Muscle layer of colon (tissue), 2 donors: ENCODE measurements around the gene ATP11A.
"Not testable (repeated sequence)": the region's sequence is repeated elsewhere in the genome, so short reads cannot be mapped to it uniquely, and the experiment has no call there.

Experiments used
- H3K27ac ChIP-seq: one replicate; pipeline ENCODE4 v1.7.0; 2013; ENCODE audit warnings: low read depth, mild to moderate bottlenecking, low read length, moderate library complexity
- H3K27me3 ChIP-seq, 2 donors: one replicate each; pipeline ENCODE4 v1.7.0; 2013; ENCODE audit warnings: low read length in 2 of 2, mild to moderate bottlenecking in 2 of 2; ENCODE audit not compliant: insufficient read depth in 2 of 2, control insufficient read depth in 1 of 2
- H3K36me3 ChIP-seq: one replicate; pipeline ENCODE4 v1.7.0; 2013; ENCODE audit warnings: mild to moderate bottlenecking, low read length; ENCODE audit not compliant: insufficient read depth
- H3K4me1 ChIP-seq: one replicate; pipeline ENCODE4 v1.7.0; 2013; ENCODE audit warnings: mild to moderate bottlenecking, low read length; ENCODE audit not compliant: insufficient read depth
- H3K4me3 ChIP-seq, 2 donors: one replicate each; pipeline ENCODE4 v1.7.0; 2013; ENCODE audit warnings: low read length in 2 of 2, low read depth in 1 of 2, mild to moderate bottlenecking in 1 of 2, moderate library complexity in 1 of 2
- H3K9ac ChIP-seq: one replicate; pipeline ENCODE4 v1.7.0; 2013; ENCODE audit warnings: low read length
- H3K9me3 ChIP-seq: one replicate; pipeline ENCODE4 v1.7.0; 2013; ENCODE audit warnings: mild to moderate bottlenecking, low read length
- donor health status: abdominal sarcoma.
- donor health status: Adenocarcinoma of cecum.

Gene ATP11A

DNA sequence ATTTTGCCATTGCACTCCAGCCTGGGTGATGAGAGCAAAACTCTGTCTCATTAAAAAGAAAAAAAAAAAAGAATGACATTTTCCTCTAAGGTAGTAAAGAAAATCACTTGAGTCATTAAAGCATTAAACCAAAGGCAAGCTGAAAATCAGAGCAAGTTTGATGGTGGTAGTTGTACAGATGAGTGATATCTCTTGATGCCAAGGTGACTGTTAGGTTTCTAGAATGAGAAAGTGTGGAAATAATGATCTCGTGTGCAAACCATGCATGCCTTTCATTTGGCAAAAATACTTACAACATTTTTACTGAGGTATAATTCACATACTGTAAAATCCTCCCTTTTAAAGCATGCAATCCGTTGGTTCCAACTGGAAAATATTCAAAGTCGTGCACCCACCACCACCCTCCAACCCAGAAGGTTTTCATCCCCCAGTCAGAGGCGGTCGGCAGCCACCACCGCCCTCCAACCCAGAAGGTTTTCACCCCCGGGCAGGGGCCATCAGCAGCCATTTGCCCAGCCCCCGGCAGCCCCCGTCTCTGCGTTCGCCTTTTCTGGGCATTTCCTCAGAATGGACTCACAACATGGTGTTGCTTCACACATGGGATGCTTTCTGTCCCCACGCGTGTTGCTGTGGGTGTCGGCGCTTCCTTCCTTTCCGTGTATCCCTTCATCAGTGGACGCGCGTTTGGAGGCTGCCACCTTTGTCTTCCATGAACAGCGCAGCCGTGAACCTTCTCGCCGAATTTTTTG, 90.2 kb downstream of the ATP11A start:
- Histone ChIP-seq H3K4me1 (peaks cover 29% of the 10 kb centered on the region), H3K36me3 (no peaks in the 10 kb centered on the region), H3K9me3 (no peaks in the 10 kb centered on the region), H3K4me3 (no peak overlapping the region), H3K27me3 (no peaks in the 10 kb centered on the region), H3K9ac (no peak overlapping the region), H3K27ac (no peak overlapping the region)

DNA sequence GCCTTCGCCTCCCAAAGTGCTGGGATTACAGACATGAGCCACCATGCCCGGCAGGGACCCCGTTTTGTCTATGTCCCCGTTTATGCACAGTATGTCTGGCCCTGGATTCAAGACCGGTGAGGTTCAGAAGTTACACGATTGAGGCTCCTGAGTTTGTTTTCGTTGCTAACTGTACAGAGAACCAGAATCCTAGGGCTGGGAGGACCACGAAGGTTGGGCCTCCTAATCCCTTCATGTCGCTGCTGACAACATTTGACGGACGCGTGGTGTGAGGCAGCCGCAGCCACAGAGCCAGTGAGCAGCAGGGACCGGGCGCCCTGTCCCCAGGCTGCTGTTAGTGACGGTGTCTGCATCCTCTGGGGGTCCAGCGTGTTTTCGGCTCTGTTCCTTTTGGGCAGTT, 91.4 kb downstream of the ATP11A start:
- peaks cover 5% of the 10 kb centered on the region for H3K36me3 ChIP-seq
- H3K27me3 ChIP-seq: no peaks in the 10 kb centered on the region
- H3K9me3 ChIP-seq: no peaks in the 10 kb centered on the region
- H3K9ac ChIP-seq: no peak overlapping the region
- H3K27ac ChIP-seq: no peak overlapping the region
- no peak overlapping the region for H3K4me3 ChIP-seq
- peaks cover 29% of the 10 kb centered on the region for H3K4me1 ChIP-seq

DNA sequence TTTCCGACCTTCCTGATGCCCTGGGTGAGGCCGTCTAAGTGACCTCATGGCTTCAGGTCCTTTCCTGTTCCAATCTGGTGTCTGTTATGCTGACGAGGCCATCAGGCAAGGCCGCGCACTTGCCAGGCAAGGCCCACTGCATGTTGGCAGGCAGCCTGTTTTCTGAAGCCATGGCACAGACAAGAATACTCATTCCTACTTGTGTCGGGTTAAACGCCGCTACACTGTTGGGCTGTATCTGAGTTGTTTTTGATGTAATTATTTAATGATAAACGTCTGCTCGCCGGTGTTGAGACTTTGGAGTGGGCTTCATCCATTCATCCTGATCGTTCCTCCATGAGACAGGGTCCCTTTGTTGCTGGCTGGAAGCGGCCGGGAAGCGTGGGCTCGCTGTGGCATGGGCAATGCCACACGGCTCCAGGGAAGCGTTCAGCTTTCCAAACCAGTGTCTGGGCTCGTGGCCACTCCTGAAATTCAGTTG, 92.1 kb downstream of the ATP11A start:
- Histone ChIP-seq H3K4me1 (peaks cover 29% of the 10 kb centered on the region), H3K4me3 (no peak overlapping the region), H3K9me3 (no peaks in the 10 kb centered on the region), H3K36me3 (peaks cover 5% of the 10 kb centered on the region), H3K9ac (no peak overlapping the region), H3K27ac (peak overlapping the region; percentile 27), H3K27me3 (no peaks in the 10 kb centered on the region)

DNA sequence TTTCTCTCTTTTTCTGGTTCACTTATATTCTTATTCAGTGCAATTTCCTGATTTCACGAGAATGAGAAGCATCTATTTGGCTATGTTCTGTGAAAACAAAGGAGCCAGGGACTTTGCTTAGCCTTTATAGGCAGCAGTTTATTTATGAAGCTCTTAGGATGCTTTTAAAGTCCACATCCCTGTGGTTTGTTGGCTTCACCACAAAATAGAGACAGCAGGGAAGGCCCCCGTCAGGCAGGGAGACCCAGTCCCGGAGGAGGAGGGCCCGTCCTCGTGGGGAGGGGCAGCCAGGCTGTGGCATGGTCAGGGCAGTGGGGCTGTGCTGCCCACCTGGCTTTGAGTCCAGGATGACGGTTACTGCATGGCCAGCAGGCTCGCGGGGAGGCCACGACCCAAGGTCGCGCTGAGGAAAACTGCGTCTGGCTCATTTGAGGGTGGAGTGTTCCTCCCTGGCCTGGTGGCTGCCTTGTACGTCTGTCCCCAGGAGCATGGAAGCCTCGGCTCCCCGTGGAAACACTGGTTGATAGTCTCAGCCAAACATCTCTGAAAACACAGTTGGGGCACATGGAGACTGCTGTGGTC, 92.7 kb downstream of the ATP11A start:
- peaks cover 29% of the 10 kb centered on the region for H3K4me1 ChIP-seq
- H3K9me3 ChIP-seq: no peaks in the 10 kb centered on the region
- H3K36me3 ChIP-seq: peaks cover 5% of the 10 kb centered on the region
- H3K9ac ChIP-seq: no peak overlapping the region
- peak overlapping the region; percentile 27 for H3K27ac ChIP-seq
- no peaks in the 10 kb centered on the region for H3K27me3 ChIP-seq
- no peak overlapping the region for H3K4me3 ChIP-seq

DNA sequence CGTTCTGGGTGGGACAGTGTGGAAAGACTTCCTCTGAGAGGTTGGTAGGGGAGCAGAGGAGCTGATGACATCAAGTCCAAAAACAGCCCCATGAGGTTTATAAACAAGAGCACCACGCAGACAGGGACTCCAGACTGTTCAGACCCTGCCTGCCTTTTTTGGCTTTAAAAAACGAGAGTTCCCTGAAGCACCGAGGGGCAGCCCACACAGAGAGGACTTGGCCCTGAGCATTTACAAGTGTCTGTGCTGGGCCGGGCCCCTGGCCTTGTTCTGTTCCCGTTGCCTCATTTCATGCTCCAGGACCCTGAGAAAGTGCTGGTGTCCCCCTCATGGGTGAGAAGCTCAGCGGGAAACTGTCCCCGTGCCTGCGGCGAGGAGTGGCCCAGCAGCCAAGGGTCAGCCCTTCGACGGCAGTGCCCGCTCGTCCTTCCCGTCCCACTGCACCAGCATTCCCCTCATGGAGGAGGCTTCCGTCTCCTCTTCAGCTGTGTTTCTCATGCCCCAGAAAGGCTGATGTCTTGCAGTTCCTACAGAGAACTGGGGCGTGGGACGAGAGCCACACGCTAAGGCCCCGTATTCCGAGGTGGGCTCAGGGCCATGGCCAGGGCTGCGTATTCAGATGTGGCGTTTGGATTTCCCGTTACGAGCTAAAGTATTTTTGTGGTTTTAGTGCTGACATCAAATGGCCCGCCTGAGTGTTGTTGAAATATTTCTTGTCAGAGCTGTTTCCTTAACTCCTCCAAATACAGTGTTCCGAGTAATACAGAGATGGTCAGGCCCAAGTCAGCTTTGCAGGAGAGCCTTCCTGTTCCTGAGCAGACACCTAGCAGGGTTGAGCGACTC, 93.5 kb downstream of the ATP11A start:
- H3K9me3 ChIP-seq: no peaks in the 10 kb centered on the region

DNA sequence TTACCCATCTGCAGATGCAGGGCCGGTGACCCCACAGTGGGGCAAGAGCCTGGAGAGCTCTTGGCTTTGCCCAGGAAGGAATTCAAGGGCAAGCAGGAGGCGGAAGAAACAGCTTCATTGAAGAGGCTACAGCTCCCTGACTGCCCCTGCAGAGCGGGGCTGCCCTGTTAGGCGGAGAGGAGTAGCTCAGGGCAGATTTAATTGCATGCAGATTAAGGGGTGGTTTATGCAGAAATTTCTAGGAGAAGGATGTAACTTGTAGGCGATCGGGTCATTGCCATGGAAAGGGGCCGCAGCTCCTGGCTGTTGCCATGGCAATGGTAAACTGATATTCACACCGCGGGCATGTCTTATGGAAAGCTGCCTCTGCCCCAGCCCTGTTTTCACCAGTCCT, 94.1 kb downstream of the ATP11A start:
- H3K27me3 ChIP-seq: no peaks in the 10 kb centered on the region
- H3K4me1 ChIP-seq: peaks cover 29% of the 10 kb centered on the region
- H3K27ac ChIP-seq: peak overlapping the region; percentile 14
- no peaks in the 10 kb centered on the region for H3K9me3 ChIP-seq
- H3K4me3 ChIP-seq: no peak overlapping the region
- peaks cover 5% of the 10 kb centered on the region for H3K36me3 ChIP-seq
- H3K9ac ChIP-seq: no peak overlapping the region

More for the DNA sequence above, 93.5 kb downstream of the ATP11A start:
- Histone ChIP-seq H3K9ac (no peak overlapping the region), H3K4me1 (peaks cover 29% of the 10 kb centered on the region), H3K27me3 (no peaks in the 10 kb centered on the region), H3K27ac (peak overlapping the region; percentile 27), H3K36me3 (peaks cover 5% of the 10 kb centered on the region), H3K4me3 (no peak overlapping the region)

DNA sequence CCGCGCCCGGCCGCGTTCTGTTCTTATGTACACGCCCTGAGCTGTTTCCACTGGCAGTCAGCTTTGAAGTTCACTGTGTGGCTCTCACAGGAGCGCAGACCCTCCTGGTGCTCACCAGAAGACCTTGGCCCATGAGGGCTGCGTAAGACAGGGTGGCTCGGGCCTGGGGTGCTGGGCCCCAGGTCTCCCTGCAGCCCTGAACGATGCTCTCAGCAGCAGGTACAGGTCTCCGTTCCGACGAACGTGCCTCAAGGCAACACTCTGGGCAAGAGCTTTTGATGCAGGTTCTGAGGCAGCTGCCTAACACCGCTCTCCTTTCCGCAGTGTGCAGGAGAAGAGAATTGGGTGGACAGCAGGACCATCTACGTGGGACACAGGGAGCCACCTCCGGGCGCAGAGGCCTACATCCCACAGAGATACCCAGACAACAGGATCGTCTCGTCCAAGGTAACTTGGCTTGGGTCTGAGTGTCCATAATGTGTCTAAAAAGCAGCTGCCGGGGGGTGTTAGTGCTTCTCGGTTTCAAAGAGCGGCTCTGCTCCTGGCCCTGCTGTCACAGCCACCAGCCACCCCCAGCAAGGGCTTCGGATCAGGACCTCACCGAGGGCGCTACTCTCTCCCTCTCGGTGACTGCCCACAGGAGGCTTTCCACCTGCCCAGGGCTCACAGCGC, 95.1 kb downstream of the ATP11A start:
- Histone ChIP-seq H3K9me3 (no peaks in the 10 kb centered on the region), H3K36me3 (peaks cover 5% of the 10 kb centered on the region), H3K27ac (no peak overlapping the region), H3K4me1 (peaks cover 29% of the 10 kb centered on the region), H3K4me3 (no peak overlapping the region), H3K27me3 (no peaks in the 10 kb centered on the region), H3K9ac (no peak overlapping the region)

DNA sequence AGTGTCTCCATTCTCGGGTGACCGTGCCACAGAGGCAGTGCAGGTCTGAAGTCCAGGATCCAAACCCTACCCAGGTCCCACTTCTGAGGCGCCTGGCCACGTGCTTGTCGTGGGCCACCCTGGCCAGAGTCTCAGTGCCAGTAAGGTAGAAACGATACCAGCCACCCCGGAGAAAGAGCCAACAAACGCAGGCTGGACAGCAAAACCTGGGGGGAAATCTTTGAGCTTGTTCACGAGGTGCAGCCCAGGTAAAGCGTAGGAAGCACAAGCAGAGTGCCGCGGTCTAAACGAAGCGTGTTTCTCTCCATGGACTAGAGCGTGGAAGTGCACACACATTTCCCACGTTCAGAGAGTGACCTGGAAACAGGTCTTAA, 95.6 kb downstream of the ATP11A start:
- Histone ChIP-seq H3K36me3 (peaks cover 5% of the 10 kb centered on the region), H3K4me1 (peaks cover 29% of the 10 kb centered on the region), H3K9me3 (no peaks in the 10 kb centered on the region), H3K27ac (no peak overlapping the region), H3K4me3 (no peak overlapping the region), H3K27me3 (no peaks in the 10 kb centered on the region), H3K9ac (no peak overlapping the region)

DNA sequence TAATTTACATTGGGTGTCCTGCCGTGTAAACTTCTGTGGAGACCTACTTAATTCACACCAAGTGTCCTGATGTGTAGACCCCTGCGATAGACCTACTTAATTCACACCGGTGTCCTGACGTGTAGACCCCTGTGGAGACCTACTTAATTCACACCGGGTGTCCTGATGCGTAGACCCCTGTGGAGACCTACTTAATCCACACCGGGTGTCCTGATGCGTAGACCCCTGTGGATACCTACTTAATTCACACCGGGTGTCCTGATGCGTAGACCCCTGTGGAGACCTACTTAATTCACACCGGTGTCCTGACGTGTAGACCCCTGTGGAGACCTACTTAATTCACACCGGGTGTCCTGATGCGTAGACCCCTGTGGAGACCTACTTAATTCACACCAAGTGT, 97.0 kb downstream of the ATP11A start:
- not testable (repeated sequence) for H3K36me3 ChIP-seq, H3K27ac ChIP-seq, H3K27me3 ChIP-seq, H3K9me3 ChIP-seq, H3K4me3 ChIP-seq, H3K9ac ChIP-seq
- peaks cover 23% of the 10 kb centered on the region for H3K4me1 ChIP-seq

DNA sequence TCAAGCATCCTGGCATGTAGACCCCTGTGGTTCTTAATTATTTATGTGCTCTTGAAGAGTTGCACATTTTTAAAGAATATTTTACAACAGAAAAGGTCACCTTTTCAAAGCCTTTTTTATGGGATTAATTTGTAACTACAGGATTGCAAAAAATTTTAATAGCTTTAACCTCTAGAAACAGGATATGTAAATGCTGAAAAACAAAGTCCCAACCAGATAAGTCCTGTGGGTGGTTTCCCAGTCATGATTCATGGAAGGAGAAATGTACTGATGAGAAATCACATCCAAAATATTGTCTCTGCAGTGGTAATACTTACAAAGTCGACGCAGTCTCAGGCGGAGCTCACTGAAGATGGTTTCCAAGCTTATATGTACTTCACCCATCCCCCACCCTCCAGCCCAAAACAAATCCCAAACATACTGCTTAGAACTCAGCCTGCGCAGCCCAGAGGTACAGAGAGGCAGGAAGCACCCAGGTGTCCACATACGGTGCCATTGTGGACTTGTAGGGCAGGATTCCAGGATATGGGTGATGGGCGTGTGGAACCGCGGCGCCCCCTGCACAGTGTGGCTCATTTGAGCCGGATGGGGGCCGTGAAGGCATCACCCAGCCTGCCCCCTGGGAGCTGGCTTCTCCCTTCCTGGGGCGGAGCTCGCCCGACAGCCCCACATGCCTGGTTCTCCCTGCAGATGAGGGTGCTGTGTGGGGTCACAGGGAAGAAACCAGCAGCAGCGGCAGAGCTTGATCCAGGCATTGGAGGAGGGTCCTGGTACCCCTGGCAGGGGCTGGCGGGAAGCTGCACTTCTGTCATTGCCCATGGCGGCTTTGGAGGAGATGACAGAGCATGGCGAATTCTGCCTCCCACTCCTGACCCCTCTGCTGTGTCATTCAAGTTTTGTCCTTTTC, 101.2 kb downstream of the ATP11A start:
- Histone ChIP-seq H3K27me3 (no peaks in the 10 kb centered on the region), H3K27ac (no peak overlapping the region), H3K4me3 (no peak overlapping the region), H3K36me3 (no peaks in the 10 kb centered on the region), H3K4me1 (no peaks in the 10 kb centered on the region), H3K9ac (no peak overlapping the region), H3K9me3 (no peaks in the 10 kb centered on the region)
